Neuronal stem cell (in vitro differentiated cells): ENCODE measurements around the gene ZIC3. TPM values are rescaled to one million over a fixed set of nuclear protein-coding genes. Genes with fewer than 3 reads are reported as not detected.

Experiments used
- DNase-seq: peaks from one replicate; pipeline ENCODE4 v3.0.0-alpha.2; 2013; ENCODE audit warnings: low spot score
- H2AFZ ChIP-seq: one replicate; pipeline ENCODE4 v1.6.1; 2013; ENCODE audit warnings: mild to moderate bottlenecking, low read length, inconsistent platforms
- H2AK5ac ChIP-seq: 2 replicates; pipeline ENCODE4 v1.6.1; 2013; ENCODE audit warnings: low read depth, mild to moderate bottlenecking, inconsistent platforms, low read length, moderate library complexity, mixed read lengths
- H2BK120ac ChIP-seq: 2 replicates; pipeline ENCODE4 v1.6.1; 2013; ENCODE audit warnings: low read depth, mild to moderate bottlenecking, inconsistent platforms, low read length, moderate library complexity, mixed read lengths
- H2BK12ac ChIP-seq: one replicate; pipeline ENCODE4 v1.6.1; 2013; ENCODE audit warnings: low read length, inconsistent platforms
- H2BK15ac ChIP-seq: 2 replicates; pipeline ENCODE4 v1.6.1; 2013; ENCODE audit warnings: mild to moderate bottlenecking, low read length, inconsistent platforms, mixed read lengths
- H2BK5ac ChIP-seq: one replicate; pipeline ENCODE4 v1.6.1; 2013; ENCODE audit warnings: inconsistent platforms, mild to moderate bottlenecking, low read length, moderate library complexity
- H3K14ac ChIP-seq: one replicate; pipeline ENCODE4 v1.6.1; 2013; ENCODE audit warnings: low read length, inconsistent platforms
- H3K18ac ChIP-seq: 2 replicates; pipeline ENCODE4 v1.6.1; 2013; ENCODE audit warnings: low read length, inconsistent platforms
- H3K23ac ChIP-seq: 2 replicates; pipeline ENCODE4 v1.6.1; 2013; ENCODE audit warnings: low read depth, mild to moderate bottlenecking, mixed read lengths, low read length, inconsistent platforms; ENCODE audit not compliant: poor library complexity
- H3K27ac ChIP-seq: replicated peaks from 3 replicates; pipeline ENCODE4 v1.5.1; 2013; ENCODE audit warnings: low read length, inconsistent platforms
- H3K27me3 ChIP-seq, 3 experiments: 2 replicates each; pipeline ENCODE4 v1.6.1; 2013; ENCODE audit warnings: low read length in 3 of 3, mild to moderate bottlenecking in 2 of 3, inconsistent platforms in 1 of 3, low read depth in 1 of 3, mixed read lengths in 1 of 3, moderate library complexity in 1 of 3; ENCODE audit not compliant: control insufficient read depth in 3 of 3, insufficient read depth in 3 of 3
- H3K36me3 ChIP-seq, 2 donors: replicated peaks in 1 of 2; 2 replicates each; pipeline ENCODE4 v1.6.1; 2013; ENCODE audit warnings: low read length in 2 of 2; ENCODE audit not compliant: control insufficient read depth in 2 of 2, insufficient read depth in 2 of 2
- H3K4ac ChIP-seq: 2 replicates; pipeline ENCODE4 v1.6.1; 2013; ENCODE audit warnings: inconsistent platforms, mild to moderate bottlenecking, low read length, moderate library complexity
- H3K4me1 ChIP-seq, 2 donors: 1 replicate in 1 of 2; 2 replicates in 1 of 2; pipeline ENCODE4 v1.6.1; 2013; ENCODE audit warnings: low read length in 2 of 2, low read depth in 1 of 2; ENCODE audit not compliant: control insufficient read depth in 2 of 2, insufficient read depth in 1 of 2
- H3K4me2 ChIP-seq: one replicate; pipeline ENCODE4 v1.6.1; 2013; ENCODE audit warnings: mild to moderate bottlenecking, low read length, inconsistent platforms; ENCODE audit not compliant: insufficient read depth, poor library complexity, severe bottlenecking
- H3K4me3 ChIP-seq, 2 donors: 2 replicates each; pipeline ENCODE4 v1.5.1; 2013; ENCODE audit warnings: low read length in 2 of 2, mild to moderate bottlenecking in 2 of 2, inconsistent platforms in 1 of 2, moderate library complexity in 1 of 2
- H3K79me1 ChIP-seq: one replicate; pipeline ENCODE4 v1.6.1; 2013; ENCODE audit warnings: low read depth, mild to moderate bottlenecking, inconsistent platforms, low read length, moderate library complexity
- H3K9ac ChIP-seq: one replicate; pipeline ENCODE4 v1.6.1; 2013; ENCODE audit warnings: mild to moderate bottlenecking, low read depth, low read length, inconsistent platforms; ENCODE audit not compliant: poor library complexity
- H3K9me3 ChIP-seq, 2 donors: replicated peaks in 1 of 2; 2 replicates each; pipeline versions ENCODE3 to v1.6.1; 2013; ENCODE audit warnings: low read length in 2 of 2, mild to moderate bottlenecking in 2 of 2, inconsistent platforms in 1 of 2, low read depth in 1 of 2, mixed read lengths in 1 of 2, moderate library complexity in 1 of 2; ENCODE audit not compliant: control insufficient read depth in 2 of 2, insufficient read depth in 1 of 2
- H4K8ac ChIP-seq: one replicate; pipeline ENCODE4 v1.6.1; 2013; ENCODE audit warnings: low read depth, mild to moderate bottlenecking, inconsistent platforms, low read length, moderate library complexity
- H4K91ac ChIP-seq: one replicate; pipeline ENCODE4 v1.6.1; 2013; ENCODE audit warnings: low read length, low read depth, mild to moderate bottlenecking, inconsistent platforms; ENCODE audit not compliant: poor library complexity
- WGBS, 2 donors: extraction: QIAGEN DNeasy Blood & Tissue Kit; methylation state at CpG; one replicate each; pipeline ENCODE4 v1.1.7; 2013; ENCODE audit warnings: missing lambda C conversion rate in 2 of 2, mixed read lengths in 1 of 2; ENCODE audit not compliant: insufficient read length in 2 of 2, insufficient replicate concordance in 1 of 2; ENCODE audit errors: extremely low coverage in 2 of 2; 5-methylcytosine and 5-hydroxymethylcytosine counted together
- small RNA-seq: library from polyadenylated mRNA; stranded (forward); fragments of <200 nt; extraction: miRNeasy Mini kit (QIAGEN cat#:217004); gene quantifications from one replicate; pipeline ENCODE3, GENCODE V24; 2013; ENCODE audit not compliant: insufficient read depth

ZIC3 gene

DNA sequence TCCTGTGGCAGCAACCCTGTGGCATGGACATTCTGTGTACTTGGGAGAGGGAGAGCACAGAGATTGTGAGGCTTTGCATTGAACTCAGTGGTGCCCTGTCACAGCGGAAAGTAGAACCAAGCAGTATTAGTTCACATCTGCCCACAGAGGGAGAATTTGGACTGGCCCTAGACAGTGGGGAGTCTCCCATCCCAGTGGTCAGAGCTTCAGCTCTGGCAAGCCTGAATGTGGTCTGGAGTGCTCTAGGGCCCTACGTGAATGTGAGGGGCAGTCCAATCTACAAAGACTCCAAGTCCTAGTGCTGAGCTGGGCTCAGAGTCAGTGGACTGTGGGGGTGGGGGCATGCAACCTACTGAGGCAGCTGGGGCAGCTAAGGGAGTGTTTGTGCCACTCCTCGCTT is 34.8 kb downstream of the ZIC3 start:
- no peak overlapping the region for H3K23ac ChIP-seq
- no peak overlapping the region for H3K4me3 ChIP-seq
- H2BK5ac ChIP-seq = no peak overlapping the region
- no peaks in the 10 kb centered on the region for H3K9me3 ChIP-seq
- no peak overlapping the region for H4K8ac ChIP-seq
- H2BK12ac ChIP-seq = no peak overlapping the region
- H3K27me3 ChIP-seq = no peaks in the 10 kb centered on the region
- no peak overlapping the region for H2AK5ac ChIP-seq
- no peak overlapping the region for H2BK120ac ChIP-seq
- H2AFZ ChIP-seq = no peak overlapping the region
- H3K14ac ChIP-seq = no peak overlapping the region
- H3K18ac ChIP-seq = no peak overlapping the region
- WGBS, 2 donors = no CpG with 5 or more reads among the region's 3 CpGs
- no peak overlapping the region for H3K27ac ChIP-seq
- H3K4me1 ChIP-seq = no peaks in the 10 kb centered on the region
- H3K4me2 ChIP-seq = no peak overlapping the region
- no peak for DNase-seq
- H3K9ac ChIP-seq = no peak overlapping the region
- no peak overlapping the region for H3K4ac ChIP-seq
- no peak overlapping the region for H4K91ac ChIP-seq
- H3K36me3 ChIP-seq = no peaks in the 10 kb centered on the region
- no peaks in the 10 kb centered on the region for H3K79me1 ChIP-seq
- H2BK15ac ChIP-seq = no peak overlapping the region

Small RNAs within 50 kb of the gene (small RNA-seq; reads per million reads assigned to genes)
- not detected for gene RN7SL325P
